ENCODE results near the gene GMCL2. TPM values are rescaled to one million over a fixed set of nuclear protein-coding genes. Genes with fewer than 3 reads are reported as not detected.

GMCL2 gene
- polyA plus RNA-seq, 1 donor from 2014 or later, result not detected

GRCh38 chr5:178207917-178208280 is 20.7 kb upstream of the GMCL2 start:
- H3F3A ChIP-seq (ENCODE audit: insufficient read depth, low read length, poor library complexity, severe bottlenecking), result no peaks in the 10 kb centered on the region
- H3K4me3 ChIP-seq (ENCODE audit: low read length), result peak overlapping the region; percentile 91

GRCh38 chr5:178207183-178207916 is 20.2 kb upstream of the GMCL2 start:
- Histone ChIP-seq H3K79me2 (replicated peaks; ENCODE audit: insufficient read depth, low read length) (peaks cover 40% of the 10 kb centered on the region), H3K27ac (ENCODE audit: low read length) (no peak overlapping the region), H4K20me1 (ENCODE audit: insufficient read depth) (peaks cover 24% of the 10 kb centered on the region), H3K9me2 (ENCODE audit: insufficient read depth, low read length) (no peaks in the 10 kb centered on the region), H3K36me3 (ENCODE audit: insufficient read depth, low read length) (no peaks in the 10 kb centered on the region), H3F3A (ENCODE audit: insufficient read depth, low read length, poor library complexity, severe bottlenecking) (no peaks in the 10 kb centered on the region), H3K4me3 (ENCODE audit: low read length) (peak overlapping the region; percentile 91), H2AFZ (ENCODE audit: low read depth, low read length) (no peak overlapping the region), H3K9ac (ENCODE audit: low read length) (no peak overlapping the region), H3K4me2 (ENCODE audit: low read length) (no peak overlapping the region), H3K9me3 (ENCODE audit: low read length) (no peaks in the 10 kb centered on the region), H3K27me3 (ENCODE audit: insufficient read depth, low read depth, low read length) (no peaks in the 10 kb centered on the region)
- TF ChIP-seq POLR2AphosphoS5 (IDR thresholded peaks at IDR 0.05), result no peak

More at GRCh38 chr5:178207917-178208280, 20.7 kb upstream of the GMCL2 start:
- Histone ChIP-seq H3K79me2 (replicated peaks; ENCODE audit: insufficient read depth, low read length) (peaks cover 40% of the 10 kb centered on the region), H4K20me1 (ENCODE audit: insufficient read depth) (peaks cover 24% of the 10 kb centered on the region), H2AFZ (ENCODE audit: low read depth, low read length) (no peak overlapping the region), H3K27me3 (ENCODE audit: insufficient read depth, low read depth, low read length) (no peaks in the 10 kb centered on the region), H3K9me3 (ENCODE audit: low read length) (no peaks in the 10 kb centered on the region), H3K4me2 (ENCODE audit: low read length) (no peak overlapping the region), H3K9me2 (ENCODE audit: insufficient read depth, low read length) (no peaks in the 10 kb centered on the region), H3K36me3 (ENCODE audit: insufficient read depth, low read length) (peaks cover under 1% of the 10 kb centered on the region), H3K27ac (ENCODE audit: low read length) (no peak overlapping the region), H3K9ac (ENCODE audit: low read length) (no peak overlapping the region)
- no peak for TF ChIP-seq MXI1 (conservative IDR thresholded peaks at IDR 0.05; ENCODE audit: poor library complexity, severe bottlenecking)
- no peak for TF ChIP-seq SMC3 (conservative IDR thresholded peaks at IDR 0.05; ENCODE audit: poor library complexity)
- no peak for TF ChIP-seq EP300 (conservative IDR thresholded peaks at IDR 0.05; ENCODE audit: poor library complexity, severe bottlenecking)
- no peak for TF ChIP-seq POLR2AphosphoS5 (IDR thresholded peaks at IDR 0.05)
- no peak for TF ChIP-seq CTCF (IDR thresholded peaks at IDR 0.05; ENCODE audit: poor library complexity, severe bottlenecking)
- no peak for TF ChIP-seq EZH2 (IDR thresholded peaks at IDR 0.05; ENCODE audit: borderline replicate concordance, insufficient read depth, low read length, poor library complexity, severe bottlenecking)
- TF ChIP-seq RAD21 (conservative IDR thresholded peaks at IDR 0.05), result no peak
- TF ChIP-seq REST (IDR thresholded peaks at IDR 0.05; ENCODE audit: borderline replicate concordance), result no peak
- no peak for TF ChIP-seq TAF1 (IDR thresholded peaks at IDR 0.05; ENCODE audit: low read depth)
